GM12873 (cell line): ENCODE data around the gene SLC35B3.

ENCODE experiments used
- TF ChIP-seq, protein P1 (sequence below): IDR thresholded peaks from 2 replicates; pipeline ENCODE4 v1.5.1; 2012; ENCODE audit warnings: low read depth, mild to moderate bottlenecking, moderate library complexity, low read length, control low read depth; ENCODE audit not compliant: insufficient read depth; ENCODE audit errors: missing control alignments

Gene SLC35B3

DNA sequence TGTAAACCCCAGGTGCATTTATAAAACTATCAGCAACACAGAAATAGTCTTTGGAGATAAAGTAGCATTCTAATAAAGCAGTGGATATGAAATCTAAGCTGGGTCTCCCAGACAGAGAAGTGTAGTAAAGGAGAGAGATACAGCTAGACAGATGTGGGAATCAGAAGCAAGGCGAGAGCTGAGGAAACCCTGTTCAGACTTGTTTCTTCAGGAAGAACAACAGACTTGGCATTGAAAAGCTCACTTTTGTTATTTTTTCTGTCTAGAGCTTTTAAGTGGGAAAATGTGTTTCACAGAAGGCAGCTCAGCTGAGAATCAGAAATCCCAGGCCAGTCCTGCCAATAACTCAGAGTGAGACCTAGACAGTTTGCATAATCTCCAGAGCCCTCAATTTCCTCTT lies 52.9 kb downstream of the SLC35B3 start:
- TF ChIP-seq, protein P1, sequence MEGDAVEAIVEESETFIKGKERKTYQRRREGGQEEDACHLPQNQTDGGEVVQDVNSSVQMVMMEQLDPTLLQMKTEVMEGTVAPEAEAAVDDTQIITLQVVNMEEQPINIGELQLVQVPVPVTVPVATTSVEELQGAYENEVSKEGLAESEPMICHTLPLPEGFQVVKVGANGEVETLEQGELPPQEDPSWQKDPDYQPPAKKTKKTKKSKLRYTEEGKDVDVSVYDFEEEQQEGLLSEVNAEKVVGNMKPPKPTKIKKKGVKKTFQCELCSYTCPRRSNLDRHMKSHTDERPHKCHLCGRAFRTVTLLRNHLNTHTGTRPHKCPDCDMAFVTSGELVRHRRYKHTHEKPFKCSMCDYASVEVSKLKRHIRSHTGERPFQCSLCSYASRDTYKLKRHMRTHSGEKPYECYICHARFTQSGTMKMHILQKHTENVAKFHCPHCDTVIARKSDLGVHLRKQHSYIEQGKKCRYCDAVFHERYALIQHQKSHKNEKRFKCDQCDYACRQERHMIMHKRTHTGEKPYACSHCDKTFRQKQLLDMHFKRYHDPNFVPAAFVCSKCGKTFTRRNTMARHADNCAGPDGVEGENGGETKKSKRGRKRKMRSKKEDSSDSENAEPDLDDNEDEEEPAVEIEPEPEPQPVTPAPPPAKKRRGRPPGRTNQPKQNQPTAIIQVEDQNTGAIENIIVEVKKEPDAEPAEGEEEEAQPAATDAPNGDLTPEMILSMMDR: no peak

GRCh38 chr6:8375916-8376315 lies 59.4 kb downstream of the SLC35B3 start:
- TF ChIP-seq, protein P1: no peak
